HCT116 (cell line): ENCODE results near the gene HOXD9. TPM values are rescaled to one million over a fixed set of nuclear protein-coding genes. Genes with fewer than 3 reads are reported as not detected.

Experiments used
- ATAC-seq: fragments of 200-7000 bp; cut with Tn5 transposase; 2 replicates; pipeline ENCODE4 v1.9.1; 2020; ENCODE audit warnings: mild to moderate bottlenecking, moderate library complexity
- BruUV-seq: library from RNA; stranded (reverse); fragments of 400-500 nt; replicated peaks from 2 replicates; lab custom pipeline; 2021; lab: Mats Ljungman, UMichigan
- CTCF ChIA-PET: fragments of 300-600 bp; sonication (Branson Sonifier 250); formaldehyde crosslinking; loops from one replicate; lab custom pipeline; 2021; ENCODE audit warnings: antibody characterized with exemption; lab: Charles Lee
- POLR2A ChIA-PET: fragments of 300-600, 350-600 bp; sonication (Branson Sonifier 250); formaldehyde crosslinking; loops from one replicate; lab custom pipeline; 2021; ENCODE audit warnings: antibody characterized with exemption; lab: Charles Lee
- RAD21 ChIA-PET, 2 experiments: fragments of 300-600 bp; sonication (Branson Sonifier 250); formaldehyde crosslinking; loops; one replicate each; lab custom pipeline; 2023; ENCODE audit warnings: low total read pairs in 2 of 2; ENCODE audit not compliant: uncharacterized antibody in 2 of 2, unreplicated experiment in 2 of 2, low non-redundant PET in 1 of 2; lab: Charles Lee
- DNase-seq: peaks from one replicate; pipeline ENCODE4 v3.0.0-alpha.2; 2010; ENCODE audit warnings: low read depth, low spot score
- H2AFZ ChIP-seq: fragments of 200-600 bp; shearing (Covaris generic), sonication (generic); 2 replicates; pipeline ENCODE4 v1.6.1; 2017; ENCODE audit warnings: low read depth, mixed run types, mixed read lengths, antibody characterized with exemption, low read length; ENCODE audit not compliant: poor library complexity, severe bottlenecking
- H3K27ac ChIP-seq: 2 replicates; pipeline ENCODE4 v1.5.1; 2012; ENCODE audit warnings: low read depth, low read length
- H3K27me3 ChIP-seq: fragments of 200-600 bp; sonication (generic); 2 replicates; pipeline ENCODE4 v1.6.1; 2016; ENCODE audit warnings: mixed run types, low read length, mixed read lengths; ENCODE audit not compliant: insufficient read depth
- H3K36me3 ChIP-seq, 2 experiments: fragments of 200-500 bp in 1 of 2; fragments of 200-600 bp in 1 of 2; sonication (Bioruptor generic) in 1 of 2; sonication (generic) in 1 of 2; 2 replicates each; pipeline versions ENCODE4 v1.5.1 to v1.6.1; 2014 to 2016; ENCODE audit warnings: low read length in 2 of 2, inconsistent platforms in 1 of 2, mixed read lengths in 1 of 2, mixed run types in 1 of 2; ENCODE audit not compliant: insufficient read depth in 2 of 2, control insufficient read depth in 1 of 2
- H3K4me1 ChIP-seq, 2 experiments: fragments of 200-600 bp in 1 of 2; sonication (generic) in 1 of 2; 2 replicates each; pipeline versions ENCODE4 v1.5.1 to v1.6.1; 2012 to 2017; ENCODE audit warnings: low read length in 2 of 2, inconsistent platforms in 1 of 2, mild to moderate bottlenecking in 1 of 2, mixed read lengths in 1 of 2, mixed run types in 1 of 2, moderate library complexity in 1 of 2; ENCODE audit not compliant: insufficient read depth in 2 of 2, control insufficient read depth in 1 of 2
- H3K4me2 ChIP-seq: fragments of 200-600 bp; sonication (generic); 2 replicates; pipeline ENCODE4 v1.6.1; 2017; ENCODE audit warnings: mixed run types, low read length, mixed read lengths
- H3K4me3 ChIP-seq, 2 experiments: fragments of 200-600 bp in 1 of 2; sonication (generic) in 1 of 2; replicated peaks in 1 of 2; 2 replicates each; pipeline ENCODE4 v1.5.1; 2011 to 2016; ENCODE audit warnings: low read length in 2 of 2, control low read depth in 1 of 2, low read depth in 1 of 2, mild to moderate bottlenecking in 1 of 2, mixed read lengths in 1 of 2, mixed run types in 1 of 2
- H3K79me2 ChIP-seq: fragments of 200-600 bp; sonication (generic); 2 replicates; pipeline ENCODE4 v1.6.1; 2017; ENCODE audit warnings: mild to moderate bottlenecking, mixed run types, low read length, moderate library complexity, mixed read lengths; ENCODE audit not compliant: insufficient read depth
- H3K9ac ChIP-seq: fragments of 200-600 bp; sonication (generic); 2 replicates; pipeline ENCODE4 v1.6.1; 2016; ENCODE audit warnings: low read length, mixed read lengths
- H3K9me2 ChIP-seq: fragments of 200-600 bp; sonication (generic), shearing (Covaris generic); 2 replicates; pipeline ENCODE4 v1.6.1; 2017; ENCODE audit warnings: mixed run types, mild to moderate bottlenecking, moderate library complexity; ENCODE audit not compliant: insufficient read depth
- H3K9me3 ChIP-seq, 2 experiments: fragments of 200-500 bp in 1 of 2; fragments of 200-600 bp in 1 of 2; sonication (Bioruptor generic) in 1 of 2; sonication (generic) in 1 of 2; 2 replicates each; pipeline ENCODE4 v1.6.1; 2014 to 2017; ENCODE audit warnings: low read length in 2 of 2, mixed read lengths in 2 of 2, inconsistent platforms in 1 of 2, low read depth in 1 of 2, mild to moderate bottlenecking in 1 of 2, mixed run types in 1 of 2, moderate library complexity in 1 of 2; ENCODE audit not compliant: control insufficient read depth in 1 of 2, insufficient read depth in 1 of 2
- H4K20me1 ChIP-seq: fragments of 200-600 bp; sonication (generic), shearing (Covaris generic); 2 replicates; pipeline ENCODE4 v1.6.1; 2017; ENCODE audit warnings: mixed run types, mild to moderate bottlenecking, moderate library complexity; ENCODE audit not compliant: insufficient read depth
- ELF1 ChIP-seq: IDR thresholded peaks from 2 replicates; pipeline ENCODE4 v1.6.1; 2012; ENCODE audit warnings: low read depth, borderline replicate concordance
- EZH2 ChIP-seq: fragments of 200-600 bp; sonication (generic); IDR thresholded peaks from 2 replicates; pipeline ENCODE4 v1.6.1; 2017; ENCODE audit warnings: antibody characterized with exemption, mixed run types
- FOSL1 ChIP-seq: IDR thresholded peaks from 2 replicates; pipeline ENCODE4 v1.6.1; 2012; ENCODE audit warnings: low read depth
- JUND ChIP-seq: IDR thresholded peaks from 2 replicates; pipeline ENCODE4 v1.6.1; 2012
- POLR2A ChIP-seq: IDR thresholded peaks from 2 replicates; pipeline ENCODE4 v1.7.0; 2011; ENCODE audit warnings: borderline replicate concordance; ENCODE audit not compliant: insufficient read depth, insufficient read length; ENCODE audit errors: extremely low read depth
- RAD21 ChIP-seq: IDR thresholded peaks from 2 replicates; pipeline ENCODE4 v1.6.1; 2012; ENCODE audit warnings: low read depth, mild to moderate bottlenecking
- REST ChIP-seq: IDR thresholded peaks from 2 replicates; pipeline ENCODE4 v1.6.1; 2012; ENCODE audit warnings: low read depth
- SIN3A ChIP-seq: IDR thresholded peaks from 2 replicates; pipeline ENCODE4 v1.6.1; 2012; ENCODE audit warnings: low read depth
- SP1 ChIP-seq: IDR thresholded peaks from 2 replicates; pipeline ENCODE4 v1.6.1; 2012; ENCODE audit warnings: low read depth
- TCF7L2 ChIP-seq: IDR thresholded peaks from 2 replicates; pipeline ENCODE4 v1.7.0; 2011; ENCODE audit warnings: borderline replicate concordance, inconsistent platforms; ENCODE audit not compliant: insufficient read depth, insufficient read length; ENCODE audit errors: extremely low read depth
- ZBTB33 ChIP-seq: IDR thresholded peaks from 2 replicates; pipeline ENCODE4 v1.6.1; 2011; ENCODE audit warnings: mild to moderate bottlenecking, low read length, moderate library complexity; ENCODE audit not compliant: insufficient replicate concordance; ENCODE audit errors: extremely low read depth
- ZFX ChIP-seq: fragments of 450-650 bp; IDR thresholded peaks from 2 replicates; pipeline ENCODE4 v1.6.1; 2017
- ZNF274 ChIP-seq: fragments of 200-500 bp; sonication (Bioruptor generic); IDR thresholded peaks from 2 replicates; pipeline ENCODE4 v1.6.1; 2014; ENCODE audit warnings: mild to moderate bottlenecking, low read depth, low read length, inconsistent platforms
- intact Hi-C: fragments of 100-400 bp; cut with micrococcal nuclease; formaldehyde crosslinking; loops from 2 replicates; pipeline ENCODE4 v1.10.0; 2022
- total RNA-seq: library from RNA; stranded (reverse); gene quantifications from one replicate; pipeline ENCODE4 v1.2.1, GENCODE V29; 2021; ENCODE audit not compliant: unreplicated experiment

HOXD9 gene
- total RNA-seq, 1 experiment from 2014 or later: not detected

- no peak for ATAC-seq
- H3K4me1 ChIP-seq: no peaks in the 10 kb centered on the region
- TF ChIP-seq SP1: no peak
- no peak for TF ChIP-seq JUND
- TF ChIP-seq RAD21: no peak
- TF ChIP-seq ZFX: no peak
- TF ChIP-seq ELF1: no peak
- no peak for TF ChIP-seq ZNF274
- TF ChIP-seq, all 23 proteins: peak for 0
- Histone ChIP-seq H4K20me1 (no peaks in the 10 kb centered on the region), H3K4me2 (no peak within 1 kb of the TSS), H2AFZ (no peak within 1 kb of the TSS), H3K4me3 (no peak within 1 kb of the TSS), H3K79me2 (no peaks in the 10 kb centered on the region), H3K9me3 (no peaks in the 10 kb centered on the region), H3K36me3 (no peaks in the 10 kb centered on the region), H3K9ac (no peak within 1 kb of the TSS), H3K27me3 (no peaks in the 10 kb centered on the region), H3K27ac (no peak within 1 kb of the TSS), H3K9me2 (no peaks in the 10 kb centered on the region)
- BruUV-seq: no TSS peak
- ChIA-PET POLR2A (no interaction called here), RAD21 (no interaction called here), CTCF (no interaction called here)
- DNase-seq: no peak
- intact Hi-C loops: no loop called here
Measured at GRCh38 chr2:176156807-176157498, 34.4 kb downstream of the HOXD9 start, which contains the start of gene HOXD3. Gene HOXD3, plus strand, starts transcription at chr2:176157307. Its CDS starts 11,808 bp downstream, at chr2:176169115.

GRCh38 chr2:176157499-176158185 lies 35.1 kb downstream of the HOXD9 start:
- ChIA-PET RAD21 (no interaction called here), CTCF (no interaction called here), POLR2A (no interaction called here)
- no TSS peak for BruUV-seq
- no peak overlapping the region for H3K4me3 ChIP-seq
- H3K9me3 ChIP-seq: no peaks in the 10 kb centered on the region
- H3K9ac ChIP-seq: no peak overlapping the region
- ATAC-seq (no peak), DNase-seq (no peak)
- no peaks in the 10 kb centered on the region for H3K36me3 ChIP-seq
- H3K27me3 ChIP-seq: no peaks in the 10 kb centered on the region
- no peaks in the 10 kb centered on the region for H3K79me2 ChIP-seq
- H3K9me2 ChIP-seq: no peaks in the 10 kb centered on the region
- H2AFZ ChIP-seq: no peak overlapping the region
- no peaks in the 10 kb centered on the region for H4K20me1 ChIP-seq
- no peak overlapping the region for H3K27ac ChIP-seq
- intact Hi-C loops: no loop called here
- no peaks in the 10 kb centered on the region for H3K4me1 ChIP-seq
- H3K4me2 ChIP-seq: no peak overlapping the region
- TF ChIP-seq TCF7L2: no peak
- TF ChIP-seq EZH2: no peak
- TF ChIP-seq FOSL1: no peak
- TF ChIP-seq SIN3A: no peak
- TF ChIP-seq ZNF274: no peak
- no peak for TF ChIP-seq REST
- TF ChIP-seq POLR2A: no peak
- TF ChIP-seq JUND: no peak
- TF ChIP-seq ELF1: no peak
- no peak for TF ChIP-seq SP1
- TF ChIP-seq ZBTB33: no peak
